Neural cell (in vitro differentiated cells): ENCODE results near the gene FOXJ1. TPM values are rescaled to one million over a fixed set of nuclear protein-coding genes. Genes with fewer than 3 reads are reported as not detected.

Source experiments
- H2AFZ ChIP-seq: fragments of 200-600, 300-800 bp; sonication (generic), shearing (Covaris generic); 2 replicates; pipeline ENCODE4 v1.6.0; 2014; ENCODE audit warnings: low read depth, mild to moderate bottlenecking, antibody characterized with exemption, low read length, moderate library complexity
- H3F3A ChIP-seq: fragments of 200-600 bp; shearing (Covaris generic); 2 replicates; pipeline ENCODE4 v1.6.1; 2016; ENCODE audit warnings: mild to moderate bottlenecking, moderate library complexity, mixed read lengths, antibody characterized with exemption, low read length; ENCODE audit not compliant: insufficient read depth, poor library complexity, severe bottlenecking
- H3K27ac ChIP-seq: fragments of 200-600, 300-800 bp; sonication (generic), shearing (Covaris generic); 2 replicates; pipeline ENCODE4 v1.5.1; 2014; ENCODE audit warnings: mild to moderate bottlenecking, low read length, moderate library complexity
- H3K27me3 ChIP-seq: fragments of 300-800, 200-600 bp; sonication (generic), shearing (Covaris generic); 2 replicates; pipeline ENCODE4 v1.6.0; 2014; ENCODE audit warnings: mild to moderate bottlenecking, low read depth, low read length, moderate library complexity; ENCODE audit not compliant: insufficient read depth
- H3K36me3 ChIP-seq: fragments of 300-800, 200-600 bp; sonication (generic), shearing (Covaris generic); 2 replicates; pipeline ENCODE4 v1.5.1; 2014; ENCODE audit warnings: mild to moderate bottlenecking, antibody characterized with exemption, low read length, moderate library complexity; ENCODE audit not compliant: insufficient read depth
- H3K4me2 ChIP-seq: fragments of 300-800, 200-600 bp; sonication (generic), shearing (Covaris generic); 2 replicates; pipeline ENCODE4 v1.6.0; 2014; ENCODE audit warnings: mild to moderate bottlenecking, low read length
- H3K4me3 ChIP-seq: fragments of 300-800, 200-600 bp; sonication (generic), shearing (Covaris generic); 2 replicates; pipeline ENCODE4 v1.5.1; 2014; ENCODE audit warnings: mild to moderate bottlenecking, low read length, moderate library complexity
- H3K79me2 ChIP-seq: fragments of 200-600 bp; shearing (Covaris generic); replicated peaks from 2 replicates; pipeline ENCODE4 v1.6.0; 2014; ENCODE audit warnings: mild to moderate bottlenecking, low read length, moderate library complexity; ENCODE audit not compliant: insufficient read depth
- H3K9ac ChIP-seq: fragments of 300-800, 200-600 bp; sonication (generic), shearing (Covaris generic); 2 replicates; pipeline ENCODE4 v1.6.1; 2016; ENCODE audit warnings: mild to moderate bottlenecking, low read length, mixed read lengths
- H3K9me2 ChIP-seq: fragments of 200-600 bp; shearing (Covaris generic); 2 replicates; pipeline ENCODE4 v1.6.1; 2016; ENCODE audit warnings: mild to moderate bottlenecking, low read length, mixed read lengths; ENCODE audit not compliant: insufficient read depth
- H3K9me3 ChIP-seq: fragments of 200-600, 300-800 bp; sonication (generic), shearing (Covaris generic); 2 replicates; pipeline ENCODE4 v1.6.1; 2016; ENCODE audit warnings: mild to moderate bottlenecking, mixed run types, low read length, moderate library complexity, mixed read lengths
- H4K20me1 ChIP-seq: fragments of 200-600 bp; shearing (Covaris generic); 2 replicates; pipeline ENCODE4 v1.6.1; 2016; ENCODE audit warnings: mild to moderate bottlenecking, mixed run types; ENCODE audit not compliant: insufficient read depth
- EP300 ChIP-seq: fragments of 450-650 bp; conservative IDR thresholded peaks from 2 replicates; pipeline ENCODE4 v1.6.1; 2014; ENCODE audit warnings: antibody characterized with exemption, mild to moderate bottlenecking, moderate library complexity; ENCODE audit not compliant: poor library complexity, severe bottlenecking
- EZH2 ChIP-seq: fragments of 200-600, 300-800 bp; shearing (Covaris generic), sonication (generic); IDR thresholded peaks from 2 replicates; pipeline ENCODE4 v1.6.1; 2014; ENCODE audit warnings: antibody characterized with exemption, low read length, borderline replicate concordance, mild to moderate bottlenecking; ENCODE audit not compliant: insufficient read depth, poor library complexity, severe bottlenecking
- MXI1 ChIP-seq: fragments of 450-650 bp; conservative IDR thresholded peaks from 2 replicates; pipeline ENCODE4 v1.6.1; 2014; ENCODE audit warnings: antibody characterized with exemption, mild to moderate bottlenecking; ENCODE audit not compliant: poor library complexity, severe bottlenecking
- POLR2AphosphoS5 ChIP-seq: IDR thresholded peaks from 2 replicates; pipeline ENCODE4 v1.6.1; 2012
- RAD21 ChIP-seq: fragments of 450-650 bp; conservative IDR thresholded peaks from 2 replicates; pipeline ENCODE4 v1.6.1; 2014; ENCODE audit warnings: antibody characterized with exemption, mild to moderate bottlenecking, moderate library complexity
- SMC3 ChIP-seq: fragments of 450-650 bp; conservative IDR thresholded peaks from 2 replicates; pipeline ENCODE4 v1.6.1; 2014; ENCODE audit warnings: antibody characterized with exemption, mild to moderate bottlenecking, moderate library complexity; ENCODE audit not compliant: poor library complexity
- TAF1 ChIP-seq: IDR thresholded peaks from 2 replicates; pipeline ENCODE4 v1.6.1; 2012; ENCODE audit warnings: low read depth
- polyA plus RNA-seq: library from polyadenylated mRNA; depleted of rRNA; stranded (reverse); fragments of >200 nt; gene quantifications from 2 replicates; pipeline ENCODE4 v1.2.3, GENCODE V29; 2014
- TF ChIP-seq, protein P1 (sequence below): IDR thresholded peaks from 2 replicates; pipeline ENCODE4 v1.6.1; 2012; ENCODE audit warnings: borderline replicate concordance
- TF ChIP-seq, protein P2 (sequence below): fragments of 450-650 bp; IDR thresholded peaks from 2 replicates; pipeline ENCODE4 v1.5.1; 2014; ENCODE audit warnings: antibody characterized with exemption, mild to moderate bottlenecking, moderate library complexity; ENCODE audit not compliant: poor library complexity, severe bottlenecking

FOXJ1 gene
- polyA plus RNA-seq, 1 donor from 2014 or later: 0.56 TPM

DNA sequence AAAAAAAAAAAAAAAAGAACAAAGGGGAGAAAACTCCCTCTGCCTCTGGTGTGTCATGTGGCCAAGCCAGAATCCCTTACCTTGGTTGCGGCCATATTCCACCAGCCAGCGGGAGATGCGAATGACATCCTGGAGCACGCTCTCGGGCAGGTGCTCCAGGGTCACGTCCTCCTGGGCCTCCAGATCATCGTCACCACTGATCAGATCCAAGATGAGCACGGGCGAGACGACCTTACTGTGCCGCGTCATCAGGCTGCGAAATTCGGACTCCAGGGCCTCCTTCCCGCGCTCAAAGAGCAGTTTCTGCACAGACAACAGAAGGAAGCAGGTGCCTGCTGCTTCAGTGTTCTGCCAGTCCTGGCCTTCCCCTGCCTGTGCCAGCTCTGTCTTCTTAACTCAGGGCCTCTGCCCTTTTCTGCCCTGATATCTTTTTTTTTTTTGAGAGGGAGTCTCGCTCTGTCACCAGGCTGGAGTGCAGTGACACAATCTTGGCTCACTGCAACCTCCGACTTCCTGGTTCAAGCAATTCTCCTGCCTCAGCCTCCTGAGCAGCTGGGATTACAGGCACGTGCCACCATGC is 43.2 kb downstream of the FOXJ1 start:
- Histone ChIP-seq H3K79me2 (peaks cover 13% of the 10 kb centered on the region), H3K27ac (no peak overlapping the region), H3K27me3 (no peaks in the 10 kb centered on the region), H3K9ac (no peak overlapping the region), H3K4me2 (no peak overlapping the region), H3K9me3 (no peaks in the 10 kb centered on the region), H2AFZ (no peak overlapping the region), H3K9me2 (no peaks in the 10 kb centered on the region), H4K20me1 (no peaks in the 10 kb centered on the region), H3K4me3 (no peak overlapping the region), H3K36me3 (peaks cover 5% of the 10 kb centered on the region), H3F3A (peaks cover under 1% of the 10 kb centered on the region)
- TF ChIP-seq TAF1: no peak
- no peak for TF ChIP-seq RAD21
- TF ChIP-seq SMC3: no peak
- no peak for TF ChIP-seq MXI1

DNA sequence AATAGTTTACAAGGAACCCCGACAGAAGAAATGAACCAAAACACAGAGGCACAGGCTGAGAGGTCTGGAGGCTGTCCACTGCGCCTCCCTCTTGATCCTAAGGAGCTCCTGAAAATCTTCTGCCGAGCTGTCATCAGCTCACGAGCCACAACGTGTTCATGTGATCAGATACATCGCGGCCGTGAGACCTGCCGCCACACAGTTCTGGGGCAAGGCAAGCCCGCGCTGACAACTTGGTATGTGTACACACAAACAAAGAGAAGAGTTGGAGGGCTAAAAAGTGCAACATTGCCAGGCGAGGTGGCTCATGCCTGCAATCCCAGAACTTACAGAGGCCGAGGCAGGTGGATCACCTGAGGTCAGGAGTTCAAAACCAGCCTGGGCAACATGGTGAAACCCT is 45.1 kb downstream of the FOXJ1 start:
- Histone ChIP-seq H2AFZ (no peak overlapping the region), H3K27ac (no peak overlapping the region), H3K9ac (no peak overlapping the region), H3K4me3 (no peak overlapping the region), H3K4me2 (no peak overlapping the region), H3K27me3 (no peaks in the 10 kb centered on the region), H3F3A (no peaks in the 10 kb centered on the region), H3K36me3 (peaks cover 5% of the 10 kb centered on the region), H3K9me3 (no peaks in the 10 kb centered on the region), H3K9me2 (no peaks in the 10 kb centered on the region), H4K20me1 (no peaks in the 10 kb centered on the region), H3K79me2 (no peaks in the 10 kb centered on the region)
- TF ChIP-seq, protein P1, sequence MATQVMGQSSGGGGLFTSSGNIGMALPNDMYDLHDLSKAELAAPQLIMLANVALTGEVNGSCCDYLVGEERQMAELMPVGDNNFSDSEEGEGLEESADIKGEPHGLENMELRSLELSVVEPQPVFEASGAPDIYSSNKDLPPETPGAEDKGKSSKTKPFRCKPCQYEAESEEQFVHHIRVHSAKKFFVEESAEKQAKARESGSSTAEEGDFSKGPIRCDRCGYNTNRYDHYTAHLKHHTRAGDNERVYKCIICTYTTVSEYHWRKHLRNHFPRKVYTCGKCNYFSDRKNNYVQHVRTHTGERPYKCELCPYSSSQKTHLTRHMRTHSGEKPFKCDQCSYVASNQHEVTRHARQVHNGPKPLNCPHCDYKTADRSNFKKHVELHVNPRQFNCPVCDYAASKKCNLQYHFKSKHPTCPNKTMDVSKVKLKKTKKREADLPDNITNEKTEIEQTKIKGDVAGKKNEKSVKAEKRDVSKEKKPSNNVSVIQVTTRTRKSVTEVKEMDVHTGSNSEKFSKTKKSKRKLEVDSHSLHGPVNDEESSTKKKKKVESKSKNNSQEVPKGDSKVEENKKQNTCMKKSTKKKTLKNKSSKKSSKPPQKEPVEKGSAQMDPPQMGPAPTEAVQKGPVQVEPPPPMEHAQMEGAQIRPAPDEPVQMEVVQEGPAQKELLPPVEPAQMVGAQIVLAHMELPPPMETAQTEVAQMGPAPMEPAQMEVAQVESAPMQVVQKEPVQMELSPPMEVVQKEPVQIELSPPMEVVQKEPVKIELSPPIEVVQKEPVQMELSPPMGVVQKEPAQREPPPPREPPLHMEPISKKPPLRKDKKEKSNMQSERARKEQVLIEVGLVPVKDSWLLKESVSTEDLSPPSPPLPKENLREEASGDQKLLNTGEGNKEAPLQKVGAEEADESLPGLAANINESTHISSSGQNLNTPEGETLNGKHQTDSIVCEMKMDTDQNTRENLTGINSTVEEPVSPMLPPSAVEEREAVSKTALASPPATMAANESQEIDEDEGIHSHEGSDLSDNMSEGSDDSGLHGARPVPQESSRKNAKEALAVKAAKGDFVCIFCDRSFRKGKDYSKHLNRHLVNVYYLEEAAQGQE: no peak
- TF ChIP-seq POLR2AphosphoS5 (no peak), TAF1 (no peak), MXI1 (no peak), EZH2 (no peak), SMC3 (no peak), EP300 (no peak), RAD21 (no peak)
- TF ChIP-seq, protein P2, sequence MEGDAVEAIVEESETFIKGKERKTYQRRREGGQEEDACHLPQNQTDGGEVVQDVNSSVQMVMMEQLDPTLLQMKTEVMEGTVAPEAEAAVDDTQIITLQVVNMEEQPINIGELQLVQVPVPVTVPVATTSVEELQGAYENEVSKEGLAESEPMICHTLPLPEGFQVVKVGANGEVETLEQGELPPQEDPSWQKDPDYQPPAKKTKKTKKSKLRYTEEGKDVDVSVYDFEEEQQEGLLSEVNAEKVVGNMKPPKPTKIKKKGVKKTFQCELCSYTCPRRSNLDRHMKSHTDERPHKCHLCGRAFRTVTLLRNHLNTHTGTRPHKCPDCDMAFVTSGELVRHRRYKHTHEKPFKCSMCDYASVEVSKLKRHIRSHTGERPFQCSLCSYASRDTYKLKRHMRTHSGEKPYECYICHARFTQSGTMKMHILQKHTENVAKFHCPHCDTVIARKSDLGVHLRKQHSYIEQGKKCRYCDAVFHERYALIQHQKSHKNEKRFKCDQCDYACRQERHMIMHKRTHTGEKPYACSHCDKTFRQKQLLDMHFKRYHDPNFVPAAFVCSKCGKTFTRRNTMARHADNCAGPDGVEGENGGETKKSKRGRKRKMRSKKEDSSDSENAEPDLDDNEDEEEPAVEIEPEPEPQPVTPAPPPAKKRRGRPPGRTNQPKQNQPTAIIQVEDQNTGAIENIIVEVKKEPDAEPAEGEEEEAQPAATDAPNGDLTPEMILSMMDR: no peak

DNA sequence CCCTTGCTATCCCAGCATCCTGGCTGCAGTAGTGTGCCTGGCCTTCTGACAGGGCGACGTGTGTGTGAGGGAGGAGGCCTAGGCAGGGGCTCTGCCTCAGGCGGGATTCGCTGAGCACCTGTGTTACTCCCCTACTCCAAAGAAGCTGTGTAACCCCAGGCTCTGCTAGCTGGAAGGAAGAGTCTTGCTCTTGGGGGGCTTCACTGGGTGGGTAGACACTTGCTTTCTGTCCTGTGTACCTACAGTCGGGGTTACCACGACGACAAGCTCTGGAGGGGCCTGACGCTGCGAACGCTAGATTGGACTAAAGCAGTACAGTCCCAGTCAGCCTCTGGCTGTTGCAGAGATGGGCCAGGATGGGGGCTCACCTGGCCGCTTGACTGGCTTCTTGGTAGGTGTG is 47.0 kb downstream of the FOXJ1 start:
- no peak overlapping the region for H3K4me3 ChIP-seq
- peaks cover 3% of the 10 kb centered on the region for H3K36me3 ChIP-seq
- no peak for TF ChIP-seq EP300
- no peak for TF ChIP-seq EZH2
- no peak for TF ChIP-seq POLR2AphosphoS5
- TF ChIP-seq, protein P2: no peak
- TF ChIP-seq RAD21: no peak
- TF ChIP-seq MXI1: no peak
- TF ChIP-seq, protein P1: no peak
- no peaks in the 10 kb centered on the region for H3K9me3 ChIP-seq
- H3K27ac ChIP-seq: no peak overlapping the region
- no peaks in the 10 kb centered on the region for H4K20me1 ChIP-seq
- H2AFZ ChIP-seq: no peak overlapping the region
- no peak overlapping the region for H3K4me2 ChIP-seq
- H3K9me2 ChIP-seq: no peaks in the 10 kb centered on the region
- no peaks in the 10 kb centered on the region for H3K79me2 ChIP-seq
- no peaks in the 10 kb centered on the region for H3F3A ChIP-seq
- H3K27me3 ChIP-seq: no peaks in the 10 kb centered on the region
- H3K9ac ChIP-seq: no peak overlapping the region
